Measurements from ENCODE around the gene MIER1. TPM values are rescaled to one million over a fixed set of nuclear protein-coding genes. Genes with fewer than 3 reads are reported as not detected.

Gene MIER1
- total RNA-seq, 1 donor from 2014 or later = 43.5 TPM

GRCh38 chr1:66938613-66939012 lies 13.8 kb downstream of the MIER1 start:
- peaks cover 5% of the 10 kb centered on the region for H3K4me1 Mint-ChIP-seq
- H3K79me2 ChIP-seq (ENCODE audit: low read depth) = peaks cover 92% of the 10 kb centered on the region
- H3K27ac ChIP-seq = no peak overlapping the region
- no peaks in the 10 kb centered on the region for H3K4me1 ChIP-seq
- no peak for DNase-seq (ENCODE audit: low spot score)
- peaks cover 5% of the 10 kb centered on the region for H3K36me3 ChIP-seq
- TF ChIP-seq EZH2phosphoT487 (IDR thresholded peaks at IDR 0.05) (no peak), EZH2 (IDR thresholded peaks at IDR 0.05) (no peak)
- TF ChIP-seq, protein P1, sequence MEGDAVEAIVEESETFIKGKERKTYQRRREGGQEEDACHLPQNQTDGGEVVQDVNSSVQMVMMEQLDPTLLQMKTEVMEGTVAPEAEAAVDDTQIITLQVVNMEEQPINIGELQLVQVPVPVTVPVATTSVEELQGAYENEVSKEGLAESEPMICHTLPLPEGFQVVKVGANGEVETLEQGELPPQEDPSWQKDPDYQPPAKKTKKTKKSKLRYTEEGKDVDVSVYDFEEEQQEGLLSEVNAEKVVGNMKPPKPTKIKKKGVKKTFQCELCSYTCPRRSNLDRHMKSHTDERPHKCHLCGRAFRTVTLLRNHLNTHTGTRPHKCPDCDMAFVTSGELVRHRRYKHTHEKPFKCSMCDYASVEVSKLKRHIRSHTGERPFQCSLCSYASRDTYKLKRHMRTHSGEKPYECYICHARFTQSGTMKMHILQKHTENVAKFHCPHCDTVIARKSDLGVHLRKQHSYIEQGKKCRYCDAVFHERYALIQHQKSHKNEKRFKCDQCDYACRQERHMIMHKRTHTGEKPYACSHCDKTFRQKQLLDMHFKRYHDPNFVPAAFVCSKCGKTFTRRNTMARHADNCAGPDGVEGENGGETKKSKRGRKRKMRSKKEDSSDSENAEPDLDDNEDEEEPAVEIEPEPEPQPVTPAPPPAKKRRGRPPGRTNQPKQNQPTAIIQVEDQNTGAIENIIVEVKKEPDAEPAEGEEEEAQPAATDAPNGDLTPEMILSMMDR (IDR thresholded peaks at IDR 0.05) = no peak
- no peak overlapping the region for H3K4me3 Mint-ChIP-seq
- no peak overlapping the region for H3K4me3 ChIP-seq
- H3K9me3 Mint-ChIP-seq = no peaks in the 10 kb centered on the region
- H4K20me1 ChIP-seq (ENCODE audit: low read depth) = peaks cover 40% of the 10 kb centered on the region
- no peaks in the 10 kb centered on the region for H3F3A ChIP-seq (ENCODE audit: low read depth)
- no peaks in the 10 kb centered on the region for H3K27me3 Mint-ChIP-seq (ENCODE audit: insufficient read depth, low read depth)
- peaks cover 9% of the 10 kb centered on the region for H3K36me3 Mint-ChIP-seq
- H3K9ac ChIP-seq = no peak overlapping the region
- no peak overlapping the region for H3K27ac Mint-ChIP-seq
- no peak overlapping the region for H3K4me2 ChIP-seq
- no peaks in the 10 kb centered on the region for H3K9me3 ChIP-seq (ENCODE audit: low read depth)
- no peaks in the 10 kb centered on the region for H3K27me3 ChIP-seq
- no peak overlapping the region for H2AFZ ChIP-seq (replicated peaks)

DNA sequence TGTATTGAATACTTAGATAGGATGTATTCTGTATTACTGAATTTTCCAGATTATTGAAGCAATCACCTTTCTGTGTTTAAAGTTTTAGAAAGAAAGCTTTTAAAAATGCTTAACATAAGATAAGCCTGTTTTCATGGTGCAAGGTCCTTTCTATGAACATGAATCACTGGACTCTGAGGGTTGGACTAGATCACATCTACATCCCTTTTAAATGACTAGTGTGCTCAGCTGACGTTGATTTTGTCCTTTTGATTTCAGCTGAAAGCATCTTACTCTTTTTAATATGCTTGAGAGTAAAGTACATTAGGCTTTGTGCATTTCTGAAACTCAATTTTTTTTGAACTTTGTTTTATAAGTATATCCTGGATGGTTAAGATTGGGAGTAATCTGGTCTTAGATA lies 16.2 kb downstream of the MIER1 start:
- no peaks in the 10 kb centered on the region for H3K27me3 Mint-ChIP-seq (ENCODE audit: insufficient read depth, low read depth)

DNA sequence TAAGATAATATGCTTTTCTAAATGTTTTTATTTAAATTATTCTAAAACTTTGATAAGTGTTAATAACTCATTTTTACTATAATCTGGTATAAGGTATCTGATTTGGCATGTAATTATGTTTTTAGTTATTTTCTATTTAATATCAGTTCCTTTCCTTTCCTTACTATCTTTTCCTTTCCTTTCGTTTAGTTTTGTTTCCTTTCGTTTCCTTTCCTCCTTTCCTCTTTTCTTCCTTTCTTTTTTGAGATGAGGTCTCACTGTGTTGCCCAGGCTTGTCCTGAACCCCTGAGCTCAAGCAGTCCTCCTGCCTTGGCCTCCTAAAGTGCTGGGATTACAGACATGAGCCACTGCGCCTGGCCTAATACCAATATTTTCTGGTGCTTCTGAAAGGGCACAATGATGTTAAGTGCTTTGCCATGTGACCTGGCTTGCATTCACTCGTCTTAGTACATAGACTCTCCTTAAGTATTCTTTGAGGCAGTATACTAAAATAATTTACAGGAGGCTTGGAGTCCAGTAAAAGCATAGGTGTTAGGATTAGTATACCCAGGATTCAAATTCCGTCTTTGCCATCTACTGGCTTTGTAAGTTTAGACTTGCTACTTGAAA lies 18.7 kb downstream of the MIER1 start:
- Histone ChIP-seq H3K27ac (no peak overlapping the region), H3K9ac (no peak overlapping the region), H2AFZ (replicated peaks) (no peak overlapping the region), H3K4me3 (no peak overlapping the region), H3K79me2 (ENCODE audit: low read depth) (peaks cover 56% of the 10 kb centered on the region), H3K36me3 (no peaks in the 10 kb centered on the region), H3F3A (ENCODE audit: low read depth) (no peaks in the 10 kb centered on the region), H3K4me2 (no peak overlapping the region), H3K27me3 (no peaks in the 10 kb centered on the region), H3K9me3 (ENCODE audit: low read depth) (no peaks in the 10 kb centered on the region), H3K4me1 (no peaks in the 10 kb centered on the region), H4K20me1 (ENCODE audit: low read depth) (peaks cover 20% of the 10 kb centered on the region)
- no peaks in the 10 kb centered on the region for H3K4me1 Mint-ChIP-seq
- H3K9me3 Mint-ChIP-seq = no peaks in the 10 kb centered on the region
- TF ChIP-seq, protein P1 (IDR thresholded peaks at IDR 0.05) = no peak
- TF ChIP-seq EZH2 (IDR thresholded peaks at IDR 0.05) (no peak), EZH2phosphoT487 (IDR thresholded peaks at IDR 0.05) (no peak)
- H3K36me3 Mint-ChIP-seq = peaks cover 8% of the 10 kb centered on the region
- no peaks in the 10 kb centered on the region for H3K27me3 Mint-ChIP-seq (ENCODE audit: insufficient read depth, low read depth)
- DNase-seq (ENCODE audit: low spot score) = no peak
- H3K4me3 Mint-ChIP-seq = no peak overlapping the region
- no peak overlapping the region for H3K27ac Mint-ChIP-seq

More for the DNA sequence above, 16.2 kb downstream of the MIER1 start:
- TF ChIP-seq EZH2 (IDR thresholded peaks at IDR 0.05) (no peak), EZH2phosphoT487 (IDR thresholded peaks at IDR 0.05) (no peak)
- TF ChIP-seq, protein P1 (IDR thresholded peaks at IDR 0.05) = no peak
- no peak overlapping the region for H3K27ac Mint-ChIP-seq
- no peak overlapping the region for H3K4me2 ChIP-seq
- H2AFZ ChIP-seq (replicated peaks) = no peak overlapping the region
- H4K20me1 ChIP-seq (ENCODE audit: low read depth) = peaks cover 26% of the 10 kb centered on the region
- peaks cover 2% of the 10 kb centered on the region for H3K4me1 Mint-ChIP-seq
- no peaks in the 10 kb centered on the region for H3K9me3 ChIP-seq (ENCODE audit: low read depth)
- DNase-seq (ENCODE audit: low spot score) = no peak
- H3K9ac ChIP-seq = no peak overlapping the region
- H3K27me3 ChIP-seq = no peaks in the 10 kb centered on the region
- no peak overlapping the region for H3K4me3 Mint-ChIP-seq
- H3K4me3 ChIP-seq = no peak overlapping the region
- H3K79me2 ChIP-seq (ENCODE audit: low read depth) = peaks cover 79% of the 10 kb centered on the region
- no peaks in the 10 kb centered on the region for H3F3A ChIP-seq (ENCODE audit: low read depth)
- no peaks in the 10 kb centered on the region for H3K36me3 ChIP-seq
- H3K4me1 ChIP-seq = no peaks in the 10 kb centered on the region
- no peak overlapping the region for H3K27ac ChIP-seq
- H3K36me3 Mint-ChIP-seq = peaks cover 5% of the 10 kb centered on the region
- H3K9me3 Mint-ChIP-seq = no peaks in the 10 kb centered on the region

Data from neural progenitor cell (in vitro differentiated cells).